Suprapubic skin (tissue), 4 donors: Measurements from ENCODE around the gene MBP. TPM values are rescaled to one million over a fixed set of nuclear protein-coding genes. Genes with fewer than 3 reads are reported as not detected.
A peak's percentile ranks its signal among the peaks of the same experiment; 100 is the strongest.

Experiments used
- DNase-seq, 2 donors: peaks; one replicate each; pipeline ENCODE4 v3.0.0-alpha.2; 2019; ENCODE audit warnings: low spot score in 2 of 2
- H3K27ac ChIP-seq: fragments of 200-600 bp; sonication (generic); one replicate; pipeline ENCODE4 v1.5.1; 2019
- H3K27me3 ChIP-seq: fragments of 200-600 bp; sonication (generic); one replicate; pipeline ENCODE4 v1.5.1; 2019
- H3K36me3 ChIP-seq: fragments of 200-600 bp; sonication (generic); one replicate; pipeline ENCODE4 v1.5.1; 2019
- H3K4me1 ChIP-seq: fragments of 200-600 bp; sonication (generic); one replicate; pipeline ENCODE4 v1.5.1; 2019
- H3K4me3 ChIP-seq: fragments of 200-600 bp; sonication (generic); one replicate; pipeline ENCODE4 v1.5.1; 2019; ENCODE audit warnings: mild to moderate bottlenecking
- H3K9me3 ChIP-seq: fragments of 200-600 bp; sonication (generic); one replicate; pipeline ENCODE4 v1.5.1; 2019
- EP300 ChIP-seq: sonication (generic); formaldehyde crosslinking; IDR thresholded peaks from one replicate; pipeline ENCODE4 v1.6.1; 2017; ENCODE audit warnings: antibody characterized with exemption
- POLR2A ChIP-seq, 2 donors: fragments of 450-650 bp; IDR thresholded peaks; one replicate each; pipeline ENCODE4 v1.6.1; 2017; ENCODE audit warnings: antibody characterized with exemption in 2 of 2, mild to moderate bottlenecking in 2 of 2, moderate library complexity in 2 of 2
- POLR2AphosphoS5 ChIP-seq, 3 donors: sonication (generic); formaldehyde crosslinking; IDR thresholded peaks; one replicate each; pipeline ENCODE4 v1.6.1; 2017; ENCODE audit warnings: antibody characterized with exemption in 3 of 3
- WGBS: methylation state at CpG from one replicate; pipeline ENCODE4 v1.1.5; 2018; 5-methylcytosine and 5-hydroxymethylcytosine counted together
- total RNA-seq, 4 donors: library from RNA; depleted of rRNA; stranded (reverse); fragments of >200 nt; gene quantifications; one replicate each; pipeline ENCODE4 v1.1.0, GENCODE V29; 2016
- TF ChIP-seq, protein P1 (sequence below), 2 donors: fragments of 200-600 bp in 1 of 2; fragments of 450-650 bp in 1 of 2; sonication (generic) in 1 of 2; IDR thresholded peaks; one replicate each; pipeline ENCODE4 v1.5.1; 2016 to 2019; ENCODE audit warnings: antibody characterized with exemption in 2 of 2, mild to moderate bottlenecking in 1 of 2, moderate library complexity in 1 of 2

MBP gene
- total RNA-seq, 4 donors from 2014 or later: 37.0 to 100 (median 69.3) TPM

DNA sequence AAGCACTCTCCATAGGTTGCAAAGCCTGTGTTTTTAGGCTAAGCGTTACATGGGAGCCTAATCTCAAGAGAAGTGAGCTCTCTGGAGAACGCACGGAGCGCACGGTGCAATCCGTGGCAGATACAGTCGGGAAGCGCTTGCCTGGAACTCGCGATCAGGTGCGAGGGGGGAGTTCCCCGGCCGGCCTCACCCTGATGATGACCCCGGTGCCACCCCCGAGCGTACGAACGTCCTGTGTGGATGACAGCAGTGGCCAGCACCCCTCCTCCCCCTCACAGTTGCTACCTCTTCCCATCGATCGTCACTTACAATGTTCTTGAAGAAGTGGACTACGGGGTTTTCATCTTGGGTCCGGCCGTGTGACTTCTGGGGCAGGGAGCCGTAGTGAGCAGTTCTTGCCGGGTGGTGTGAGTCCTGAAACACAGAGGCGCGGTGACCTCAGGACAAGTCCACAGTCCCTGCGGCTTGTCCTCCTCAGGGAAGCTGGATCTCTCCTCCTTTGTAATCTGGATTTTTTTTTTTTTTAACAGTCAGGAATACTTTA, 142.9 kb downstream of the MBP start:
- TF ChIP-seq, protein P1, sequence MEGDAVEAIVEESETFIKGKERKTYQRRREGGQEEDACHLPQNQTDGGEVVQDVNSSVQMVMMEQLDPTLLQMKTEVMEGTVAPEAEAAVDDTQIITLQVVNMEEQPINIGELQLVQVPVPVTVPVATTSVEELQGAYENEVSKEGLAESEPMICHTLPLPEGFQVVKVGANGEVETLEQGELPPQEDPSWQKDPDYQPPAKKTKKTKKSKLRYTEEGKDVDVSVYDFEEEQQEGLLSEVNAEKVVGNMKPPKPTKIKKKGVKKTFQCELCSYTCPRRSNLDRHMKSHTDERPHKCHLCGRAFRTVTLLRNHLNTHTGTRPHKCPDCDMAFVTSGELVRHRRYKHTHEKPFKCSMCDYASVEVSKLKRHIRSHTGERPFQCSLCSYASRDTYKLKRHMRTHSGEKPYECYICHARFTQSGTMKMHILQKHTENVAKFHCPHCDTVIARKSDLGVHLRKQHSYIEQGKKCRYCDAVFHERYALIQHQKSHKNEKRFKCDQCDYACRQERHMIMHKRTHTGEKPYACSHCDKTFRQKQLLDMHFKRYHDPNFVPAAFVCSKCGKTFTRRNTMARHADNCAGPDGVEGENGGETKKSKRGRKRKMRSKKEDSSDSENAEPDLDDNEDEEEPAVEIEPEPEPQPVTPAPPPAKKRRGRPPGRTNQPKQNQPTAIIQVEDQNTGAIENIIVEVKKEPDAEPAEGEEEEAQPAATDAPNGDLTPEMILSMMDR (IDR thresholded peaks at IDR 0.05): no peak
- no peak for TF ChIP-seq POLR2AphosphoS5 (IDR thresholded peaks at IDR 0.05)
- no peak for TF ChIP-seq POLR2A (IDR thresholded peaks at IDR 0.05)
- no peak for TF ChIP-seq EP300
- 95% methylated on average over 14 of the region's 28 CpGs for WGBS
- H3K9me3 ChIP-seq: no peaks in the 10 kb centered on the region

GRCh38 chr18:76988827-76989646, 143.5 kb downstream of the MBP start:
- Histone ChIP-seq H3K9me3 (no peaks in the 10 kb centered on the region), H3K4me3 (no peak overlapping the region), H3K27ac (no peak overlapping the region), H3K4me1 (no peaks in the 10 kb centered on the region), H3K27me3 (no peaks in the 10 kb centered on the region), H3K36me3 (no peaks in the 10 kb centered on the region)
- DNase-seq: no peak
- TF ChIP-seq POLR2A (IDR thresholded peaks at IDR 0.05) (no peak), EP300 (no peak), POLR2AphosphoS5 (IDR thresholded peaks at IDR 0.05) (no peak)
- TF ChIP-seq, protein P1 (IDR thresholded peaks at IDR 0.05): no peak
- 91% methylated on average over 24 of the region's 29 CpGs for WGBS

More for the DNA sequence above, 142.9 kb downstream of the MBP start:
- Histone ChIP-seq H3K4me3 (no peak overlapping the region), H3K36me3 (no peaks in the 10 kb centered on the region), H3K27ac (no peak overlapping the region), H3K4me1 (no peaks in the 10 kb centered on the region), H3K27me3 (no peaks in the 10 kb centered on the region)
- no peak for DNase-seq

GRCh38 chr18:76988031-76988826, 144.4 kb downstream of the MBP start:
- H3K27ac ChIP-seq: peak overlapping the region; percentile 10
- no peaks in the 10 kb centered on the region for H3K9me3 ChIP-seq
- peak overlapping the region; percentile 4 for H3K4me3 ChIP-seq

DNA sequence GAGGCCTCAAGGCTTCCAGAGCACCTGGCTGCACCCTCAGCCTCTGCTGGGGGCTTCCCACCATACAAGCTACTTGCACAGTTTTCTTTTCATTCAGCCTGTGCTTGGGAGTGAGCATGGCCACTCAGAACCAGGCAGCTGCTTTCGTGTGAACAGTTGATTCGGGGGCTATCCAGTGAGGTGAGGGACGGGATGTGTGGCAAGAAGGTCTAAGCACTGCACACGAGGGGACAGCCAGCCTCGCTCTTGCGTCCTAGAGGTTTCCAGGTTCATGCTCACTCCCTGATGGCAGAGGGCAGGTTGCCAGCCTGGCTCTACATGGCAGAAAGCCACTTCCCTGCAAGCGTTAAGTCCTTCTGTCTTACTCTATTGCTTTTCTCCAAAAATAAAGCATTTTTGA, 146.2 kb downstream of the MBP start:
- whole genome bisulfite sequencing: 81% methylated on average over 7 of the region's 7 CpGs
- no peak for DNase-seq
- Histone ChIP-seq H3K9me3 (no peaks in the 10 kb centered on the region), H3K4me3 (no peak overlapping the region), H3K27ac (no peak overlapping the region), H3K36me3 (no peaks in the 10 kb centered on the region), H3K4me1 (no peaks in the 10 kb centered on the region), H3K27me3 (no peaks in the 10 kb centered on the region)
- TF ChIP-seq, protein P1 (IDR thresholded peaks at IDR 0.05): no peak
- TF ChIP-seq EP300 (no peak), POLR2AphosphoS5 (IDR thresholded peaks at IDR 0.05) (no peak), POLR2A (IDR thresholded peaks at IDR 0.05) (no peak)

More at GRCh38 chr18:76988031-76988826, 144.4 kb downstream of the MBP start:
- no peaks in the 10 kb centered on the region for H3K27me3 ChIP-seq
- no peaks in the 10 kb centered on the region for H3K36me3 ChIP-seq
- peak in 1 of 2 donors; percentile 7 for TF ChIP-seq POLR2A (IDR thresholded peaks at IDR 0.05)
- TF ChIP-seq POLR2AphosphoS5 (IDR thresholded peaks at IDR 0.05): no peak
- WGBS: 78% methylated on average over 27 of the region's 27 CpGs
- no peaks in the 10 kb centered on the region for H3K4me1 ChIP-seq
- no peak for DNase-seq

- H3K4me1 ChIP-seq: no peaks in the 10 kb centered on the region
- TF ChIP-seq, protein P1 (IDR thresholded peaks at IDR 0.05): no peak
- TF ChIP-seq POLR2A (IDR thresholded peaks at IDR 0.05): no peak
- TF ChIP-seq EP300: no peak
- no peak for TF ChIP-seq POLR2AphosphoS5 (IDR thresholded peaks at IDR 0.05)
- no peaks in the 10 kb centered on the region for H3K36me3 ChIP-seq
- H3K4me3 ChIP-seq: no peak overlapping the region
- no peaks in the 10 kb centered on the region for H3K27me3 ChIP-seq
- no peaks in the 10 kb centered on the region for H3K9me3 ChIP-seq
- DNase-seq: no peak
- 87% methylated on average over 9 of the region's 9 CpGs for WGBS
- no peak overlapping the region for H3K27ac ChIP-seq
Observed at GRCh38 chr18:76985951-76986236, 146.7 kb downstream of the MBP start.
